ENCODE results near the gene NQO1. TPM values are rescaled to one million over a fixed set of nuclear protein-coding genes. Genes with fewer than 3 reads are reported as not detected.
"Not testable (repeated sequence)": the region's sequence is repeated elsewhere in the genome, so short reads cannot be mapped to it uniquely, and the experiment has no call there.

Gene NQO1
- total and polyA plus RNA-seq, 3 donors from 2014 or later = 6.6 to 13.5 (median 10.1) TPM

GRCh38 chr16:69762814-69763598 is 36.6 kb upstream of the NQO1 start:
- H3K4me1 ChIP-seq = peaks cover 11% of the 10 kb centered on the region
- peak overlapping the region; percentile 79 to 85 for H3K4me3 ChIP-seq
- DNase-seq = no peak
- 4 to 5% methylated on average over 14 of the region's 14 CpGs for WGBS, 2 donors
- TF ChIP-seq CTCF (IDR thresholded peaks at IDR 0.05) (no peak), POLR2A (IDR thresholded peaks at IDR 0.05) (no peak)
- H3K27me3 ChIP-seq = no peaks in the 10 kb centered on the region
- H3K36me3 ChIP-seq (ENCODE audit: low read depth, missing control alignments) = no peaks in the 10 kb centered on the region
- H3K27ac ChIP-seq = peak overlapping the region; percentile 80 to 91
- H3K9me3 ChIP-seq = no peaks in the 10 kb centered on the region
- intact Hi-C loops (cut with DNase I; ENCODE audit: low total_unique reads) = no loop called here

GRCh38 chr16:69761983-69762813 is 35.8 kb upstream of the NQO1 start, which contains the start of gene WWP2:
TSS of gene WWP2 (plus strand) at chr16:69762332. CDS start at chr16:69787011, 24,679 bp downstream.
- WGBS, 2 donors = 0 to 2% methylated on average over 32 of the region's 68 CpGs
- Histone ChIP-seq H3K36me3 (ENCODE audit: low read depth, missing control alignments) (no peaks in the 10 kb centered on the region), H3K27ac (peak within 1 kb of the TSS; percentile 90 to 91), H3K9me3 (no peaks in the 10 kb centered on the region), H3K27me3 (no peaks in the 10 kb centered on the region), H3K4me3 (peak within 1 kb of the TSS; percentile 79 to 85), H3K4me1 (peaks cover 11% of the 10 kb centered on the region)
- intact Hi-C loops (cut with DNase I; ENCODE audit: low total_unique reads) = no loop called here
- TF ChIP-seq CTCF (IDR thresholded peaks at IDR 0.05) = peak in 1 of 3 experiments; percentile 25
- TF ChIP-seq POLR2A (IDR thresholded peaks at IDR 0.05) = no peak
- peak; percentile 75 for DNase-seq

GRCh38 chr16:69757375-69757774 is 31.0 kb upstream of the NQO1 start:
- H3K9me3 ChIP-seq; H3K36me3 ChIP-seq (ENCODE audit: low read depth, missing control alignments); H3K4me3 ChIP-seq; DNase-seq; H3K27ac ChIP-seq; H3K27me3 ChIP-seq: not testable (repeated sequence)
- intact Hi-C loops (cut with DNase I; ENCODE audit: low total_unique reads) = loop anchor here (10.0 kb wide), 1 partner anchor 363 kb away; no protein-coding TSS in a partner anchor
- WGBS, 2 donors = 63 to 80% methylated on average over 13 of the region's 13 CpGs
- H3K4me1 ChIP-seq = peaks cover 18% of the 10 kb centered on the region

- intact Hi-C loops (cut with DNase I; ENCODE audit: low total_unique reads) = loop anchor here (10.0 kb wide), 1 partner anchor 362 kb away; no protein-coding TSS in a partner anchor
- H3K9me3 ChIP-seq = no peaks in the 10 kb centered on the region
- DNase-seq = no peak
- TF ChIP-seq CTCF (IDR thresholded peaks at IDR 0.05) (no peak), POLR2A (IDR thresholded peaks at IDR 0.05) (no peak)
- H3K4me3 ChIP-seq = no peak overlapping the region
- 82 to 91% methylated on average over 9 to 10 of the region's 10 CpGs for WGBS, 2 donors
- H3K4me1 ChIP-seq = peaks cover 16% of the 10 kb centered on the region
- no peaks in the 10 kb centered on the region for H3K36me3 ChIP-seq (ENCODE audit: low read depth, missing control alignments)
- no peaks in the 10 kb centered on the region for H3K27me3 ChIP-seq
- H3K27ac ChIP-seq = no peak overlapping the region
Observed at GRCh38 chr16:69756705-69757104, 30.3 kb upstream of the NQO1 start.

Data from testis (tissue), 3 donors.